K562 (cell line): Measurements from ENCODE around the gene IRAG1. TPM values are rescaled to one million over a fixed set of nuclear protein-coding genes. Genes with fewer than 3 reads are reported as not detected.

ENCODE experiments used
- DPF2 ChIP-seq: fragments of 450-650 bp; IDR thresholded peaks from 2 replicates; pipeline ENCODE4 v1.6.1; 2016
- EGR1 ChIP-seq: fragments of 450-650 bp; conservative IDR thresholded peaks from 2 replicates; pipeline ENCODE4 v1.6.1; 2017; ENCODE audit warnings: mild to moderate bottlenecking
- EP300 ChIP-seq: IDR thresholded peaks from 2 replicates; pipeline ENCODE4 v1.6.1; 2012; ENCODE audit warnings: low read length, improper control_type of control experiment
- ETS2 ChIP-seq: IDR thresholded peaks from 2 replicates; pipeline ENCODE4 v1.6.1; 2016; ENCODE audit warnings: borderline replicate concordance, missing genetic modification characterization, mild to moderate bottlenecking, moderate library complexity, missing compliant biosample characterization; ENCODE audit not compliant: poor library complexity, severe bottlenecking
- KLF1 ChIP-seq: fragments of 450-650 bp; IDR thresholded peaks from 2 replicates; pipeline ENCODE4 v1.6.1; 2016; ENCODE audit warnings: missing genetic modification characterization, missing compliant biosample characterization
- LEF1 ChIP-seq: fragments of 450-650 bp; IDR thresholded peaks from 2 replicates; pipeline ENCODE4 v1.6.1; 2016; ENCODE audit warnings: mild to moderate bottlenecking
- PHB2 ChIP-seq: fragments of 450-650 bp; IDR thresholded peaks from 2 replicates; pipeline ENCODE4 v1.6.1; 2017; ENCODE audit warnings: low read depth
- TAL1 ChIP-seq: fragments of 450-650 bp; IDR thresholded peaks from 2 replicates; pipeline ENCODE4 v1.6.1; 2016; ENCODE audit warnings: mild to moderate bottlenecking
- TCF3 ChIP-seq: sonication (generic); formaldehyde crosslinking; IDR thresholded peaks from 2 replicates; pipeline ENCODE4 v1.4.0; 2020; ENCODE audit warnings: mild to moderate bottlenecking, missing genetic modification reagents
- TEAD1 ChIP-seq, 2 experiments: fragments of 450-650 bp in 1 of 2; sonication (generic) in 1 of 2; formaldehyde crosslinking; IDR thresholded peaks; 2 replicates each; pipeline versions ENCODE4 v1.4.0 to v1.8.0; 2020 to 2022; ENCODE audit warnings: mild to moderate bottlenecking in 2 of 2, missing genetic modification reagents in 1 of 2
- ZC3H4 ChIP-seq: sonication (generic); formaldehyde crosslinking; IDR thresholded peaks from 2 replicates; pipeline ENCODE4 v1.9.0; 2021; ENCODE audit warnings: missing genetic modification reagents, borderline replicate concordance
- ZNF175 ChIP-seq: fragments of 200-800 bp; sonication (Bioruptor generic); IDR thresholded peaks from 2 replicates; pipeline ENCODE4 v1.6.1; 2016; ENCODE audit warnings: low read depth, mild to moderate bottlenecking, missing genetic modification characterization, missing compliant biosample characterization
- ZNF232 ChIP-seq: sonication (generic); formaldehyde crosslinking; IDR thresholded peaks from 2 replicates; pipeline ENCODE4 v1.8.0; 2022; ENCODE audit warnings: mild to moderate bottlenecking, missing genetic modification reagents
- ZNF239 ChIP-seq: fragments of 250-450 bp; sonication (Bioruptor Pico); IDR thresholded peaks from 2 replicates; pipeline ENCODE4 v1.4.0; 2020; ENCODE audit warnings: mild to moderate bottlenecking
- ZNF780A ChIP-seq: fragments of 250-450 bp; sonication (Bioruptor Pico); IDR thresholded peaks from 2 replicates; pipeline ENCODE4 v1.5.0; 2021; ENCODE audit warnings: mild to moderate bottlenecking
- polyA plus RNA-seq, 8 experiments: library from polyadenylated mRNA; depleted of rRNA in 4 of 8; stranded (reverse) in 5 of 8; unstranded in 3 of 8; fragments of >200 nt; fragmentation: Nextera tagmentation in 2 of 8; fragmentation: Illumina TruSeq in 1 of 8; extraction: Ambion mirVana in 2 of 8; extraction: Trizol in 1 of 8; gene quantifications; 2 replicates each; pipeline versions ENCODE4 v1.2.1 to v1.2.3, GENCODE V29; 2011 to 2014; ENCODE audit warnings: inconsistent platforms in 1 of 8, missing spikeins in 1 of 8
- total RNA-seq, 7 experiments: library from RNA; depleted of rRNA in 6 of 7; stranded (reverse); fragments of >200 nt in 6 of 7; fragmentation: Illumina TruSeq in 2 of 7; extraction: Trizol in 2 of 7; gene quantifications; 2 replicates each; pipeline versions ENCODE4 v1.2.1 to v1.2.3, GENCODE V29; 2011 to 2021; ENCODE audit warnings: low replicate concordance in 1 of 7
- TF ChIP-seq, protein P1 (sequence below): fragments of 250-450 bp; sonication (Bioruptor Pico); IDR thresholded peaks from 2 replicates; pipeline ENCODE4 v1.5.0; 2021
- TF ChIP-seq, protein P2 (sequence below), 2 experiments: fragments of 450-650 bp; formaldehyde crosslinking in 1 of 2; IDR thresholded peaks; 2 replicates each; pipeline versions ENCODE4 v1.4.0 to v1.6.1; 2014 to 2020; ENCODE audit warnings: mild to moderate bottlenecking in 2 of 2, borderline replicate concordance in 1 of 2, low read depth in 1 of 2
- TF ChIP-seq, protein P3 (sequence below): fragments of 450-650 bp; IDR thresholded peaks from 2 replicates; pipeline ENCODE4 v1.6.1; 2017; ENCODE audit warnings: mild to moderate bottlenecking, moderate library complexity

The IRAG1 gene
- total and polyA plus RNA-seq, 9 of the 15 experiments (the other 6 are each of a cell fraction or from before 2014, with no cell fraction given), result 0.01 to 0.22 (median 0.09) TPM; not detected in 1

DNA sequence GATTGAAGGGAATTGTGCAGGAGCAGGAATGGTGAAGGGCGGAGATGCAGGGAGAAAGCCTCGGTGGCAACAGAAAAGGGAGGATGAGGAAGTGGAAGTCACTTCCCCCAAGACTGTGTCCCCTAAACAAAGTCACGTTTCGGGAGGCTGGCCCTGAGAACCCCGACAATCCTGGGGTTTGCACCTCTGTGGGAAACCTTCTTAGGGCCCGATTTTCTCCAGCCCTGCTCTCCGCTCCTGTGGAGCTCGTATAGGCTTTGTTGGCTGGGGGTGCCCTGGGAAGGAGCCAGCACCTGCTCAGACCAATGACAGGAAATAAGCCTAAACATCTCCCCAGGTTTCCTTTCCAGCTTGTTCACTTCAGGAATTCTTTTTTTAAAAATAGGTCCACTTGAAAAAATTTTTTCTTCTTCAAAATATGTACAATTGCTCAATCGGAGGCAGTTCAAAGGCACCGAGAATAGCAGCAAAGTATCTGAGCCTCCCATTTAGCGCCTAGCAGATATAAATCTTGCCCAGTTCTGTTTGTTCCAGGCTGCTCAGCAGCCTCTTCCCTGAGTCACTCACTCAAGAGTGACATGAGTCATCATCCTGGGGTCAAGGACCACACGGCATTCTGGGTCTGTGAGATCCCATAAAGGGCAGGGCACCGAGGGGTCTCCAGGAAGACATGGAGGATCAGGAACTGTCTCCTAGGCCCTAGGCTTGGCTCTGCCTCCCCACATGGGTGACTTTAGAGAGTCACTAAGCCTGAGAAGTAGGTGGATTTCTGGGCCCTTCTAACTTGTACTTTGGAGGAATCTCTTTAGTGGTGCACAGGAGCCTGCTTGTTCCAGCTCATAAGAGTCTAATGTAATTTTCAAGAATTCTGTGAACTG lies 34.0 kb downstream of the IRAG1 start (continued):
- TF ChIP-seq, protein P1, sequence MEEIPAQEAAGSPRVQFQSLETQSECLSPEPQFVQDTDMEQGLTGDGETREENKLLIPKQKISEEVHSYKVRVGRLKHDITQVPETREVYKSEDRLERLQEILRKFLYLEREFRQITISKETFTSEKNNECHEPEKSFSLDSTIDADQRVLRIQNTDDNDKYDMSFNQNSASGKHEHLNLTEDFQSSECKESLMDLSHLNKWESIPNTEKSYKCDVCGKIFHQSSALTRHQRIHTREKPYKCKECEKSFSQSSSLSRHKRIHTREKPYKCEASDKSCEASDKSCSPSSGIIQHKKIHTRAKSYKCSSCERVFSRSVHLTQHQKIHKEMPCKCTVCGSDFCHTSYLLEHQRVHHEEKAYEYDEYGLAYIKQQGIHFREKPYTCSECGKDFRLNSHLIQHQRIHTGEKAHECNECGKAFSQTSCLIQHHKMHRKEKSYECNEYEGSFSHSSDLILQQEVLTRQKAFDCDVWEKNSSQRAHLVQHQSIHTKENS (CRISPR knock-in tag), result no peak
- TF ChIP-seq ZNF175 (CRISPR knock-in tag) (peak; percentile 55; the same call in 1 of the 2 replicates), DPF2 (peak; percentile 94), TEAD1 (CRISPR knock-in tag; IDR thresholded peaks at IDR 0.05) (peak in 1 of 2 experiments; percentile 42; a peak in 1 of 4 replicates), LEF1 (peak; percentile 52; the same call in 1 of the 2 replicates), ZC3H4 (CRISPR knock-in tag) (no peak), ETS2 (tag) (no peak), ZNF232 (CRISPR knock-in tag) (no peak), ZNF239 (CRISPR knock-in tag) (peak; percentile 51), PHB2 (no peak), KLF1 (no peak), EGR1 (no peak), TAL1 (peak; percentile 11; the same call in 1 of the 2 replicates), ZNF780A (CRISPR knock-in tag) (no peak), TCF3 (CRISPR knock-in tag) (no peak; the same call in 1 of the 2 replicates), EP300 (peak; percentile 70; the same call in 1 of the 2 replicates)
- TF ChIP-seq, protein P2, sequence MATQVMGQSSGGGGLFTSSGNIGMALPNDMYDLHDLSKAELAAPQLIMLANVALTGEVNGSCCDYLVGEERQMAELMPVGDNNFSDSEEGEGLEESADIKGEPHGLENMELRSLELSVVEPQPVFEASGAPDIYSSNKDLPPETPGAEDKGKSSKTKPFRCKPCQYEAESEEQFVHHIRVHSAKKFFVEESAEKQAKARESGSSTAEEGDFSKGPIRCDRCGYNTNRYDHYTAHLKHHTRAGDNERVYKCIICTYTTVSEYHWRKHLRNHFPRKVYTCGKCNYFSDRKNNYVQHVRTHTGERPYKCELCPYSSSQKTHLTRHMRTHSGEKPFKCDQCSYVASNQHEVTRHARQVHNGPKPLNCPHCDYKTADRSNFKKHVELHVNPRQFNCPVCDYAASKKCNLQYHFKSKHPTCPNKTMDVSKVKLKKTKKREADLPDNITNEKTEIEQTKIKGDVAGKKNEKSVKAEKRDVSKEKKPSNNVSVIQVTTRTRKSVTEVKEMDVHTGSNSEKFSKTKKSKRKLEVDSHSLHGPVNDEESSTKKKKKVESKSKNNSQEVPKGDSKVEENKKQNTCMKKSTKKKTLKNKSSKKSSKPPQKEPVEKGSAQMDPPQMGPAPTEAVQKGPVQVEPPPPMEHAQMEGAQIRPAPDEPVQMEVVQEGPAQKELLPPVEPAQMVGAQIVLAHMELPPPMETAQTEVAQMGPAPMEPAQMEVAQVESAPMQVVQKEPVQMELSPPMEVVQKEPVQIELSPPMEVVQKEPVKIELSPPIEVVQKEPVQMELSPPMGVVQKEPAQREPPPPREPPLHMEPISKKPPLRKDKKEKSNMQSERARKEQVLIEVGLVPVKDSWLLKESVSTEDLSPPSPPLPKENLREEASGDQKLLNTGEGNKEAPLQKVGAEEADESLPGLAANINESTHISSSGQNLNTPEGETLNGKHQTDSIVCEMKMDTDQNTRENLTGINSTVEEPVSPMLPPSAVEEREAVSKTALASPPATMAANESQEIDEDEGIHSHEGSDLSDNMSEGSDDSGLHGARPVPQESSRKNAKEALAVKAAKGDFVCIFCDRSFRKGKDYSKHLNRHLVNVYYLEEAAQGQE (IDR thresholded peaks at IDR 0.05; ENCODE audit: borderline replicate concordance), result 0 out of 2 replicates have a peak, but pooled peaks have one; percentile 26
- TF ChIP-seq, protein P2 (CRISPR knock-in tag; IDR thresholded peaks at IDR 0.05; ENCODE audit: low read depth), result no peak
- TF ChIP-seq, protein P3, sequence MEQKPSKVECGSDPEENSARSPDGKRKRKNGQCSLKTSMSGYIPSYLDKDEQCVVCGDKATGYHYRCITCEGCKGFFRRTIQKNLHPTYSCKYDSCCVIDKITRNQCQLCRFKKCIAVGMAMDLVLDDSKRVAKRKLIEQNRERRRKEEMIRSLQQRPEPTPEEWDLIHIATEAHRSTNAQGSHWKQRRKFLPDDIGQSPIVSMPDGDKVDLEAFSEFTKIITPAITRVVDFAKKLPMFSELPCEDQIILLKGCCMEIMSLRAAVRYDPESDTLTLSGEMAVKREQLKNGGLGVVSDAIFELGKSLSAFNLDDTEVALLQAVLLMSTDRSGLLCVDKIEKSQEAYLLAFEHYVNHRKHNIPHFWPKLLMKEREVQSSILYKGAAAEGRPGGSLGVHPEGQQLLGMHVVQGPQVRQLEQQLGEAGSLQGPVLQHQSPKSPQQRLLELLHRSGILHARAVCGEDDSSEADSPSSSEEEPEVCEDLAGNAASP, result no peak
